ENCODE results near the gene EPPIN.

Gene EPPIN

GRCh38 chr20:45564760-45565276 lies 17.6 kb upstream of the EPPIN start:
- ChIA-PET POLR2A (no interaction called here), CTCF (no interaction called here)
- no peak for DNase-seq (ENCODE audit: low read depth, low spot score)
- H3K4me3 ChIP-seq (ENCODE audit: low read depth, low read length), result no peak overlapping the region
- TF ChIP-seq CTCF (IDR thresholded peaks at IDR 0.05; ENCODE audit: insufficient read depth, low read length, missing control alignments), result no peak

DNA sequence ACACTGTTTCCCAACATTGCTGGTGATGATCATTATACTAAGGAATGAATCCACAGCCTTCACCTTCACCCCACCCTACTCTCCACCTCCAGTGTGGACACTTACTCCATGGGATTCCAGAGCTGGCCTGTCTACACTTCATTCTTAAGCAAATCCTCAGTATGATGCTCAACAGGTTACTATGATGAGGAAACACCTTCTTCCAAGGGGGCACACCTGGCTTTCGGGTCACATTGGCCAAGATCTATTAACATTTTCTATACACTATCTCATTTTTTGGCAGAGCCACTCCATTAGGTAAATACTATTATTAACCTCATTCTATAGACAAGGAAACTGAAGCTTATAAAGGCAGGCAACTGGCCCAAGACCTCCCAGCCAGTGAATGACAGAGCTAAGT lies 8.0 kb upstream of the EPPIN start:
- DNase-seq (ENCODE audit: low read depth, low spot score), result no peak
- H3K4me3 ChIP-seq (ENCODE audit: low read depth, low read length), result no peak overlapping the region
- CTCF ChIA-PET, result interaction anchor here (1.1 kb wide), 1 partner anchor 215 kb away, joined by 5 read pairs; no protein-coding TSS in a partner anchor
- TF ChIP-seq CTCF (IDR thresholded peaks at IDR 0.05; ENCODE audit: insufficient read depth, low read length, missing control alignments), result no peak
- POLR2A ChIA-PET, result no interaction called here

DNA sequence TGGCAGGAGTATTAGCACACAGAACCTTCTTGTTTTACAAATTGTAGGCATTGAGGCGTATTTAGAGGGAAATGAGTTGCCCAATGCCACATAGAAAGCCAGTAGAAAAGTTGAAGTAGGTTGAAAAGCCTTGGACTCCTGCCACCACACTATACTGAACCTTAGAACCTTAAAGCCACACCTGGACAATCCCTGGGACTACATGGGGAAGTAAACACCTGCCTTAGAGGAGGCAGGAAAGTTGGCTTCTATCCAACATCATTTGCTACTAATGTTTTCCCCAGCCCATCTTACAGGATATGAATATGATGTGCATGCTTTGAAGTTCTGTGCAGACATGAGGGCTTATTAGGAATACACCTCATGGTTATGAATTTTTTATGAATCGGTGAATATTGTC lies 5.3 kb upstream of the EPPIN start:
- H3K4me3 ChIP-seq (ENCODE audit: low read depth, low read length), result no peak overlapping the region
- no peak for DNase-seq (ENCODE audit: low read depth, low spot score)
- CTCF ChIA-PET, result interaction anchor here (2.0 to 3.8 kb wide), 2 partner anchors 218 kb away, joined by 8 to 20 read pairs; no protein-coding TSS in a partner anchor
- POLR2A ChIA-PET, result no interaction called here
- no peak for TF ChIP-seq CTCF (IDR thresholded peaks at IDR 0.05; ENCODE audit: insufficient read depth, low read length, missing control alignments)

GRCh38 chr20:45550765-45551164 lies 3.6 kb upstream of the EPPIN start:
- ChIA-PET POLR2A (no interaction called here), CTCF (interaction anchor here (3.8 kb wide), 1 partner anchor 220 kb away, joined by 20 read pairs; no protein-coding TSS in a partner anchor)
- no peak overlapping the region for H3K4me3 ChIP-seq (ENCODE audit: low read depth, low read length)
- DNase-seq (ENCODE audit: low read depth, low spot score), result no peak
- TF ChIP-seq CTCF (IDR thresholded peaks at IDR 0.05; ENCODE audit: insufficient read depth, low read length, missing control alignments), result no peak

DNA sequence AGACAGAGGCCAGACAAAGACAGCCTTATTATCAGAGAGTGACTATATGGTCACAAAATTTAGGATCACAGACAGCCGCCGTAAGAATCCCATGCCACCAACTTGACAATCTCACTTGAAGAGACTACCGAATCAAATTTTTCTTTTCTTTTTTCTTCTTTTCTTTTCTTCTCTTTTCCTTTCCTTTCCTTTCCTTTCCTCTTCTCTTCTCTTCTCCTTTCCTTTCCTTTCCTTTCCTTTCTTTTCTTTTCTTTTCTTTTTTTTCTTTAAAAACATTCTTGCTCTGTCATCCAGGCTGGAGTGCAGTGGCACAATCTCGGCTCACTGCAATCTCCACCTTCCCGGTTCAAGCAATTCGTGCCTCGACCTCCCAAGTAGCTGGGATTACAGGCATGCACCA lies 1.2 kb upstream of the EPPIN start:
- CTCF ChIA-PET, result interaction anchor here (2.4 kb wide), 1 partner anchor 223 kb away, joined by 37 read pairs; no protein-coding TSS in a partner anchor
- POLR2A ChIA-PET, result no interaction called here
- no peak for TF ChIP-seq CTCF (IDR thresholded peaks at IDR 0.05; ENCODE audit: insufficient read depth, low read length, missing control alignments)
- no peak overlapping the region for H3K4me3 ChIP-seq (ENCODE audit: low read depth, low read length)
- DNase-seq (ENCODE audit: low read depth, low spot score), result no peak

DNA sequence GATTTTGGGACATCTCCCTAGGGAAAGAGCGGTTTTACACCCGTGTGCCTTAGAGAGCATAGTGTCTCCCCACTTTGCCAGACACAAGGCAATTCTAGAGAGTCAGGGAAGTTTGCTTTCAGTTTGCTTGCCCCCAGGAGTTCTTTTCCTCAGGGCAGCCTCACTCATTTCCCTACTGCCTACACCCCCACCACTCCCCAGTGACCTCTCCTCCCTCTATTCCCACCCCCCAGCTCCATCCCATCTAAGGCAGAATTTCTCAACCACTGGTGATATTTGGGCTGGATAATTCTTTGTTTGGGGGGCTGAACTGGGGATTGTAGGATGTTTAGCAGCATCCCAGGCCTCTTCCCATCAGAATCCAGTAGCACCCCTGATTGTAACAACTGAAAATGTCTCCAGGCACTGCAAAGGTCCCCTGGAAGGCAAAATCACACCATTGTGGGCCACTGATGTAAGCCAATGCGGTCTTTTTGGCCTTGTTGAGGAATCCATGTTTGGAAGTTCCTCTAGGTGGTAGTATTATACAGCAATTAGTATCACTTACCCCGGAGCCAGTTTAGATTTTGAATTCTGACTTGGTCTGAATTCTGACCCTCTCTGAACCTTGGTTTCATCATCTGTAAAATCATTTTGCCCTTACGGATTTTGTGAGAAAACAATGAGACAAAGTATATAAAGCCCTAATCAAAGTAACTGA lies 1.3 kb downstream of the EPPIN start:
- ChIA-PET CTCF (interaction anchor here (2.3 kb wide), 1 partner anchor 224 kb away, joined by 43 read pairs; no protein-coding TSS in a partner anchor), POLR2A (no interaction called here)
- no peak for DNase-seq (ENCODE audit: low read depth, low spot score)
- no peak overlapping the region for H3K4me3 ChIP-seq (ENCODE audit: low read depth, low read length)
- no peak for TF ChIP-seq CTCF (IDR thresholded peaks at IDR 0.05; ENCODE audit: insufficient read depth, low read length, missing control alignments)
